Measurements from ENCODE around the gene R3HDM2.

DNA sequence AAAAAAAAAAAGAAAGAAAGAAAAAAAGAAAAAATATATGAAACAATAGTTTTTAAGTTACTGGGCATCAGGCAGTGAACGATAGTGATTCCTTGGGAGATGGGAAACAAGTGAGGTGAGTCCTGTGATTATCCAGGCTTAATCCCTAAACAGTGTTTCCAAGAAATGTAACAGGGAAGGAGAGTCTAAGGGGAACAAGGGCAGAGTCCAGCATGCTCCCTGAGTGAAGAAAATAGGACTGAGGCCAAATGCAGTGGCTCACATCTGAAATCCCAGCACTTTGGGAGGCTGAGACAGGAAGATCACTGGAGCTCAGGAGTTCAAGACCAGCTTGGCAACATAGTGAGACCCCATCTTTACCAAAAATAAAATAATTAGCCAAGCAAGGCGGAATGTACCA lies 40.7 kb downstream of the R3HDM2 start:
- TF ChIP-seq, protein P1, sequence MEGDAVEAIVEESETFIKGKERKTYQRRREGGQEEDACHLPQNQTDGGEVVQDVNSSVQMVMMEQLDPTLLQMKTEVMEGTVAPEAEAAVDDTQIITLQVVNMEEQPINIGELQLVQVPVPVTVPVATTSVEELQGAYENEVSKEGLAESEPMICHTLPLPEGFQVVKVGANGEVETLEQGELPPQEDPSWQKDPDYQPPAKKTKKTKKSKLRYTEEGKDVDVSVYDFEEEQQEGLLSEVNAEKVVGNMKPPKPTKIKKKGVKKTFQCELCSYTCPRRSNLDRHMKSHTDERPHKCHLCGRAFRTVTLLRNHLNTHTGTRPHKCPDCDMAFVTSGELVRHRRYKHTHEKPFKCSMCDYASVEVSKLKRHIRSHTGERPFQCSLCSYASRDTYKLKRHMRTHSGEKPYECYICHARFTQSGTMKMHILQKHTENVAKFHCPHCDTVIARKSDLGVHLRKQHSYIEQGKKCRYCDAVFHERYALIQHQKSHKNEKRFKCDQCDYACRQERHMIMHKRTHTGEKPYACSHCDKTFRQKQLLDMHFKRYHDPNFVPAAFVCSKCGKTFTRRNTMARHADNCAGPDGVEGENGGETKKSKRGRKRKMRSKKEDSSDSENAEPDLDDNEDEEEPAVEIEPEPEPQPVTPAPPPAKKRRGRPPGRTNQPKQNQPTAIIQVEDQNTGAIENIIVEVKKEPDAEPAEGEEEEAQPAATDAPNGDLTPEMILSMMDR (conservative IDR thresholded peaks at IDR 0.05; ENCODE audit: low read length), result no peak
- TF ChIP-seq EZH2phosphoT487 (IDR thresholded peaks at IDR 0.05; ENCODE audit: borderline replicate concordance), result no peak
